Upper lobe of right lung (tissue), 1 donor: ENCODE data around the gene ST14. TPM values are rescaled to one million over a fixed set of nuclear protein-coding genes. Genes with fewer than 3 reads are reported as not detected.

Source experiments
- ATAC-seq: fragments of 200-7000 bp; cut with Tn5 transposase; one replicate; pipeline ENCODE4 v1.9.1; 2020; ENCODE audit warnings: mild to moderate bottlenecking, moderate library complexity
- DNase-seq: peaks from one replicate; pipeline ENCODE4 v3.0.0-alpha.2; 2020
- H3K27ac ChIP-seq: fragments of 200-600 bp; one replicate; pipeline ENCODE4 v1.8.0; 2022
- H3K27me3 ChIP-seq: fragments of 200-600 bp; one replicate; pipeline ENCODE4 v1.8.0; 2022; ENCODE audit warnings: mild to moderate bottlenecking
- H3K36me3 ChIP-seq: fragments of 200-600 bp; one replicate; pipeline ENCODE4 v1.8.0; 2022
- H3K4me1 ChIP-seq: fragments of 200-600 bp; one replicate; pipeline ENCODE4 v1.8.0; 2022
- H3K4me3 ChIP-seq: fragments of 200-600 bp; one replicate; pipeline ENCODE4 v1.8.0; 2022; ENCODE audit warnings: mild to moderate bottlenecking
- H3K9me3 ChIP-seq: fragments of 200-600 bp; one replicate; pipeline ENCODE4 v1.8.0; 2022
- intact Hi-C: fragments of 100-400 bp; cut with DNase I; formaldehyde crosslinking; loops from one replicate; pipeline ENCODE4 v1.11.0; 2022
- total RNA-seq: library from RNA; stranded (reverse); fragmentation: NEBNext Ultra II Directional; extraction: Animal tissue kit (Norgen Biotek cat#: 25700); gene quantifications from one replicate; pipeline ENCODE4 v1.2.1, GENCODE V29; 2021
- TF ChIP-seq, protein P1 (sequence below): fragments of 200-600 bp; IDR thresholded peaks from one replicate; pipeline ENCODE4 v1.8.0; 2022; ENCODE audit warnings: antibody characterized with exemption
- donor health status: DM: no; HTN: yes; CAD: no; lungs with severe emphysema.

ST14 gene
- total RNA-seq, 1 donor from 2014 or later: 59.1 TPM

GRCh38 chr11:130137999-130138398, 21.6 kb upstream of the ST14 start:
- intact Hi-C loops: no loop called here
- TF ChIP-seq, protein P1, sequence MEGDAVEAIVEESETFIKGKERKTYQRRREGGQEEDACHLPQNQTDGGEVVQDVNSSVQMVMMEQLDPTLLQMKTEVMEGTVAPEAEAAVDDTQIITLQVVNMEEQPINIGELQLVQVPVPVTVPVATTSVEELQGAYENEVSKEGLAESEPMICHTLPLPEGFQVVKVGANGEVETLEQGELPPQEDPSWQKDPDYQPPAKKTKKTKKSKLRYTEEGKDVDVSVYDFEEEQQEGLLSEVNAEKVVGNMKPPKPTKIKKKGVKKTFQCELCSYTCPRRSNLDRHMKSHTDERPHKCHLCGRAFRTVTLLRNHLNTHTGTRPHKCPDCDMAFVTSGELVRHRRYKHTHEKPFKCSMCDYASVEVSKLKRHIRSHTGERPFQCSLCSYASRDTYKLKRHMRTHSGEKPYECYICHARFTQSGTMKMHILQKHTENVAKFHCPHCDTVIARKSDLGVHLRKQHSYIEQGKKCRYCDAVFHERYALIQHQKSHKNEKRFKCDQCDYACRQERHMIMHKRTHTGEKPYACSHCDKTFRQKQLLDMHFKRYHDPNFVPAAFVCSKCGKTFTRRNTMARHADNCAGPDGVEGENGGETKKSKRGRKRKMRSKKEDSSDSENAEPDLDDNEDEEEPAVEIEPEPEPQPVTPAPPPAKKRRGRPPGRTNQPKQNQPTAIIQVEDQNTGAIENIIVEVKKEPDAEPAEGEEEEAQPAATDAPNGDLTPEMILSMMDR: no peak
- Histone ChIP-seq H3K9me3 (no peaks in the 10 kb centered on the region), H3K36me3 (peaks cover 83% of the 10 kb centered on the region), H3K27ac (no peak overlapping the region), H3K27me3 (no peaks in the 10 kb centered on the region), H3K4me3 (no peak overlapping the region), H3K4me1 (no peaks in the 10 kb centered on the region)
- no peak for ATAC-seq
- DNase-seq: no peak

GRCh38 chr11:130139401-130139800, 20.2 kb upstream of the ST14 start:
- Histone ChIP-seq H3K9me3 (no peaks in the 10 kb centered on the region), H3K4me1 (no peaks in the 10 kb centered on the region), H3K4me3 (no peak overlapping the region), H3K27ac (no peak overlapping the region), H3K36me3 (peaks cover 83% of the 10 kb centered on the region), H3K27me3 (no peaks in the 10 kb centered on the region)
- TF ChIP-seq, protein P1: no peak
- DNase-seq (no peak), ATAC-seq (no peak)
- intact Hi-C loops: no loop called here

- H3K4me1 ChIP-seq: peaks cover 13% of the 10 kb centered on the region
- H3K9me3 ChIP-seq: no peaks in the 10 kb centered on the region
- H3K27ac ChIP-seq: peak overlapping the region; percentile 12
- H3K36me3 ChIP-seq: peaks cover 75% of the 10 kb centered on the region
- H3K4me3 ChIP-seq: no peak overlapping the region
- no peak for ATAC-seq
- TF ChIP-seq, protein P1: no peak
- intact Hi-C loops: no loop called here
- no peak for DNase-seq
- H3K27me3 ChIP-seq: no peaks in the 10 kb centered on the region
Measured at GRCh38 chr11:130141561-130142341, 17.8 kb upstream of the ST14 start.

GRCh38 chr11:130144141-130144540, 15.4 kb upstream of the ST14 start:
- Histone ChIP-seq H3K27ac (no peak overlapping the region), H3K36me3 (peaks cover 60% of the 10 kb centered on the region), H3K9me3 (no peaks in the 10 kb centered on the region), H3K4me1 (peaks cover 23% of the 10 kb centered on the region), H3K27me3 (no peaks in the 10 kb centered on the region), H3K4me3 (no peak overlapping the region)
- ATAC-seq: no peak
- intact Hi-C loops: no loop called here
- DNase-seq: no peak
- TF ChIP-seq, protein P1: no peak

DNA sequence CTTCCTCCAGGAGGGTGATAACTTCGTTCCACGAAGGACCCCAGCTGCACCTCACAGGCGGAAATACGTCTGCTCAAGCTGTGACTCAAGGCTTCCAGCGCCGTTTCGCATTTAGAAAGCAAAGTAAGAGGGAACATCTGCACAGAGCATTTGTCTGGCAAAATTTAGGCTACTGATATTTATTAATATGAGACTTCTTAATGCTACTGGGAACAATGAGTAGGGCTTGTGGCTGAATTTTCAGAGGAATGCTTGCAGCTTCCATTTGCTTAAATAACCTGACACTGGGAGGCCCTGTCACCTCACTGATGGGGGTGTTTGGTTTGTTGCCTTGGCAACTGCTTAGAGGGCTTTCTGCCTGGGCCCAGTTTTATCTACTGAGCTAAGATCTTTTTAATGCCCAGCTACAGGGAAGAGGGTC, 14.7 kb upstream of the ST14 start:
- H3K27ac ChIP-seq: peak overlapping the region; percentile 67

More for the DNA sequence above, 14.7 kb upstream of the ST14 start:
- no peak for DNase-seq
- H3K9me3 ChIP-seq: no peaks in the 10 kb centered on the region
- H3K27me3 ChIP-seq: no peaks in the 10 kb centered on the region
- H3K4me3 ChIP-seq: no peak overlapping the region
- intact Hi-C loops: no loop called here
- peaks cover 23% of the 10 kb centered on the region for H3K4me1 ChIP-seq
- peaks cover 58% of the 10 kb centered on the region for H3K36me3 ChIP-seq
- TF ChIP-seq, protein P1: no peak
- ATAC-seq: no peak
